HG02610 (cell line): ENCODE measurements around the gene PDPR.
A peak's percentile ranks its signal among the peaks of the same experiment; 100 is the strongest.
"Not testable (repeated sequence)": the region's sequence is repeated elsewhere in the genome, so short reads cannot be mapped to it uniquely, and the experiment has no call there.

Experiments used
- ATAC-seq: cut with Tn5 transposase; IDR thresholded peaks from one replicate; pipeline ENCODE4 v1.9.1; 2021; ENCODE audit warnings: mild to moderate bottlenecking, moderate library complexity; ENCODE audit not compliant: unreplicated experiment

Gene PDPR

GRCh38 chr16:70113982-70114826 lies at the start of gene PDPR:
Gene PDPR (plus strand): TSS chr16:70114332. CDS start chr16:70120493, 6,161 bp downstream.
- ATAC-seq, result peak; percentile 93

- not testable (repeated sequence) for ATAC-seq
These were observed 49.2 kb upstream of the PDPR start for GRCh38 chr16:70064841-70065370.

GRCh38 chr16:70065376-70065745 lies 48.8 kb upstream of the PDPR start:
- ATAC-seq, result peak; percentile 23

GRCh38 chr16:70065746-70066658 lies 48.1 kb upstream of the PDPR start:
- ATAC-seq, result peak; percentile 86

GRCh38 chr16:70066751-70067150 lies 47.4 kb upstream of the PDPR start:
- ATAC-seq, result not testable (repeated sequence)

GRCh38 chr16:70079081-70079480 lies 35.1 kb upstream of the PDPR start:
- ATAC-seq, result not testable (repeated sequence)

GRCh38 chr16:70081219-70081618 lies 32.9 kb upstream of the PDPR start:
- ATAC-seq, result not testable (repeated sequence)

- not testable (repeated sequence) for ATAC-seq
These were observed 30.2 kb upstream of the PDPR start for GRCh38 chr16:70083931-70084330.

- ATAC-seq, result not testable (repeated sequence)
These were observed 26.0 kb upstream of the PDPR start for GRCh38 chr16:70088160-70088559.

GRCh38 chr16:70088877-70089276 lies 25.3 kb upstream of the PDPR start:
- ATAC-seq, result not testable (repeated sequence)

GRCh38 chr16:70089289-70089688 lies 24.8 kb upstream of the PDPR start:
- ATAC-seq, result not testable (repeated sequence)

- not testable (repeated sequence) for ATAC-seq
These were observed 23.0 kb upstream of the PDPR start for GRCh38 chr16:70091104-70091503.

GRCh38 chr16:70094096-70094495 lies 20.0 kb upstream of the PDPR start:
- ATAC-seq, result not testable (repeated sequence)

GRCh38 chr16:70109583-70110279 lies 4.4 kb upstream of the PDPR start:
- ATAC-seq, result not testable (repeated sequence)

- ATAC-seq, result not testable (repeated sequence)
These were observed 2.0 kb upstream of the PDPR start for GRCh38 chr16:70112162-70112561.

GRCh38 chr16:70113599-70113981 lies 542 bp upstream of the PDPR start:
- ATAC-seq, result peak; percentile 22

- ATAC-seq, result not testable (repeated sequence)
These were observed 4.2 kb downstream of the PDPR start for GRCh38 chr16:70118354-70118753.

- not testable (repeated sequence) for ATAC-seq
These were observed 4.6 kb downstream of the PDPR start for GRCh38 chr16:70118776-70119175.

- ATAC-seq, result not testable (repeated sequence)
These were observed 6.3 kb downstream of the PDPR start for GRCh38 chr16:70120398-70120797.

- not testable (repeated sequence) for ATAC-seq
These were observed 9.7 kb downstream of the PDPR start for GRCh38 chr16:70123822-70124221.

- not testable (repeated sequence) for ATAC-seq
These were observed 12.1 kb downstream of the PDPR start for GRCh38 chr16:70126226-70126625.
